ENCODE measurements around the gene INAVA.
"Not testable (repeated sequence)": the region's sequence is repeated elsewhere in the genome, so short reads cannot be mapped to it uniquely, and the experiment has no call there.

INAVA gene

GRCh38 chr1:200923601-200924000 lies 28.9 kb downstream of the INAVA start:
- DNase-seq = no peak

DNA sequence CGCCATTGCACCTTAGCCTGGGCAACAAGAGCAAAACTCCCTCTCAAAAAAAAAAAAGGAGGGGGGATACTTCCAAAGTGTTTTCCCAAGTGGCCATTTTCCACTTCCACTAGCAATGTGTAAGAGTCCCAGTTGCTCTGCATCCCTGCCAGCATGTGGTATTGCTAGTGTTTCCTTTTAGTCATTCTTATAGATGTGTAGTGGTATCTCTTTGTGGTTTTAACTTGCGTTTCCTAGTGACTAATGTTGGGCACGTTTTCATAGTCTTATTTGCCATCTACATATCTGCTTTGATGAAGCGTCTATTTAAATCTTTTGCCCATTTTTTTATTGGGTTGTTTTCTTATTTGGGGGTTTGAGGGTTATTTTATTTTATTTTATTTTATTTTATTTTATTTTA lies 31.1 kb downstream of the INAVA start:
- DNase-seq = no peak

GRCh38 chr1:200929530-200930278 lies 35.0 kb downstream of the INAVA start:
- no peak for DNase-seq

GRCh38 chr1:200930285-200930684 lies 35.6 kb downstream of the INAVA start:
- not testable (repeated sequence) for DNase-seq

- no peak for DNase-seq
These were observed 37.1 kb downstream of the INAVA start for GRCh38 chr1:200931776-200932175.

DNA sequence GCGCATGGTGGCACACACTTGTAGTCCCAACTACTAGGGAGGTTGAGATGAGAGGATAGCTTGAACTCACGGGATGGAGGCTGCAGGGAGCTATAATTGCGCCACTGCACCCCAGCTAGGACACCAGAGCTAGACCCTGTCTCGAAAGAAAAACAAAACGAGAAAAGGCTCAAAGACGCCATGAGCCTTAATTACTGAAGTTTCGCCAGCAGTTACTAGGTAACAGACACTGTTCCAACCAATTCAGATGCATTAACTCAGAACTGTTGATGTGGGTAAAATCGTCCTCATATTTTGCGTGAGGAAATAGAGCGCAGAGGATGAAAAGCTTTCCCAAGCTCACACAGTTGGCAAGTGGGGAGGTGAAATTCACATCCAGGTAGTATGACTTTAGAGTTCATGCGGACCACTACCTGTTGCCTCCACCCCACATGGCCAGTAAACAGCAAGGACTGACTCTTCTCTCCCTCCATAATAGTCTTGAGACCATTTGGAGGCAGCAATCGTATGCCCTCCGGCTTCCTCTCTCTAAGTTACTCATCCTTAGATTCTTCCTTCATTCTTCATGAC lies 40.1 kb downstream of the INAVA start:
- DNase-seq = no peak

GRCh38 chr1:200935286-200935962 lies 40.7 kb downstream of the INAVA start:
- DNase-seq = not testable (repeated sequence)

- peak; percentile 91 for DNase-seq
These were observed 44.3 kb downstream of the INAVA start for GRCh38 chr1:200938955-200939354.

DNA sequence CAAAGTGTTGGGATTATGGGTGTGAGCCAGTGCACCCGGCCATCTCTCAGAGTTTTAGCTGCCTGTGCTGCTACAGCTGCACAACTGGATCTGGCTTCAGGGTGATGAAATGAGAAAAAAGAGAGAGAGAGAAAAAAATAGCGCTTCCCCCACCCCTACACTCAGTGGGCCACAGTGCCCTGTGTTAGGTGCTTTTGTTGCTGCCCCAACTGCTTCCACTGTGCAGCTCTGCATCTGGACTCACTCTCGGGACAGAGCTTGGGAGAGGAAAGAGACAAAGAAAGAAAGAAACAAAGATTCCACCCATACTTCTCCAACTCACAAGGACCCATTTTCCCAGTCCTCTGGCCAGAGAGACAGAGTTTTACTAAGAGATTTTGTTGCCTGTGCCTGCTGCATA lies 50.4 kb downstream of the INAVA start:
- no peak for DNase-seq

- DNase-seq = no peak
These were observed 52.4 kb downstream of the INAVA start for GRCh38 chr1:200947059-200947566.

- no peak for DNase-seq
These were observed 54.9 kb downstream of the INAVA start for GRCh38 chr1:200949626-200950025.

DNA sequence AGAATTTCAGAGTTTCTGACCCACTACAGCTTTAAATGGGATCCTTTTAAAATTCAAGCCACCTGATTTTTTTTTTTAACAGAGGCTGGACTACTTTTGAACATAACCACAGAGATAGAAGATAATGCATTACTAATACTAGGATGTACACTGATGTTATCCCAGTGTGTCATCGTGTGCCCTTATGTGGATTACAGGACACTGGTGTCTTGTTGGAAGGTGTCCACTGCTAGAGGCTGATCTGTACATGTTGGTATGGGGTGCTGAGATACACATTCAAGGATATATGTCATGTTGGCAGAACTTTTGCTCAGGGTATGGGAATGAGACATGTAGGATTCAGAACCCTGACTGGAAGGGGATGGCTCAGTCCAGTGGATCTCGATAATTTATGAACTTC lies 56.3 kb downstream of the INAVA start:
- no peak for DNase-seq

DNA sequence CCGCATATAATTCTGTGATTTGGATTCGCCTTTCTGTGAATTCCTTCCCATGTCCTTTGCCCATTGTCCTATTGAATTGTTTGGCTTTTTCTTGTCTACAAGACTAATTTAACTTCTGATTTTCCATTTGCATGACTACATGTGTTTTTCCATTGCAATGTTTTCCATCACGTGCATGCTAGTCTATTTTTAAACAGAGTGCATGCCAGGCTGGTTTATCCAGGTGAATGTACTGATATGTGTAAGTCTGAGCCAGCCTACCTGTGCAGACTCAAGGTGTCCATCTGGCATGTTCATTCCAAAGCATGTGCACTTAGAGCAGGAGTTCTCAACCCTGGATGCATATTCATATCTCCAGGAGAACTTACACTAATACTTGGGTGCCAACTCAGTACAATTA lies 59.7 kb downstream of the INAVA start:
- DNase-seq = no peak

DNA sequence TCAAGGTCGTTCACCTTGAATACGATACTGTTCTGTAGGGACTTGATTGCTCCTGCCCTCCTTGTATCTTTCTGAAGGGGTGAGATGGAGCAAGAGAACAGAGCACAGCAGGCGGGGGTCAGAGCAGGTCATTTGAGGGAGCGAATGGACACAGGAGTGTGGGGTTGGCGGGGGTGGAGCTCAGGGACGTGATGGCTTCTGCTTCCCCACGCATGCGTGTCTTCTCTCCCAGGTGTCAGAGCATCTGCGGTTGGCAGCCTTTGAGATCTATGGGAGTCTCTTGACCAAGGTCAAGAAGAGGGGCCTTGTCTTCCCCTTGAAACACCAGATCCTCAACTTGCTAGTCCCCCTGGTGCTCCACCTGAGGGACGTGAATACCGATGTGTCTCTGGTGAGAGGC lies 63.9 kb downstream of the INAVA start:
- no peak for DNase-seq

- DNase-seq = no peak
These were observed 64.8 kb downstream of the INAVA start for GRCh38 chr1:200959411-200959921.

- DNase-seq = no peak
These were observed 65.7 kb downstream of the INAVA start for GRCh38 chr1:200960236-200960947.

- DNase-seq = no peak
These were observed 66.2 kb downstream of the INAVA start for GRCh38 chr1:200960948-200961340.

DNA sequence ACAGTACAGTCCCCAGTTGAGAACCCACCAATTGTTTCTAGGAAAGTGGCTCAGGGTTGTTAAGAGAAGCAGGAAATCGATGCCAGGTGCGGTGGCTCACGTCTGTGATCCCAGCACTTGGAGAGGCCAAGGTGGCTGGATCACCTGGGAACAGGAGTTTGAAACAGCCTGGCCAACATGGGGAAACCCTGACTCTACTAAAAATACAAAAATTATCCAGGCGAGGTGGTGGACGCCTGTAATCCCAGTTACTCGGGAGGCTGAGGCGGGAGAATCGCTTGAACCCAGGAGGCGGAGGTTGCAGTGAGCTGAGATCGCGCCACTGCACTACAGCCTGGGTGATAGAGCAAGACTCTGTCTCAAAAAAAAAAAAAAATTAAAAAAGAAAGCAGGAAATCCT lies 67.5 kb downstream of the INAVA start:
- not testable (repeated sequence) for DNase-seq

GRCh38 chr1:200962631-200963030 lies 67.9 kb downstream of the INAVA start:
- DNase-seq = no peak

- no peak for DNase-seq
These were observed 68.4 kb downstream of the INAVA start for GRCh38 chr1:200963076-200963475.

DNA sequence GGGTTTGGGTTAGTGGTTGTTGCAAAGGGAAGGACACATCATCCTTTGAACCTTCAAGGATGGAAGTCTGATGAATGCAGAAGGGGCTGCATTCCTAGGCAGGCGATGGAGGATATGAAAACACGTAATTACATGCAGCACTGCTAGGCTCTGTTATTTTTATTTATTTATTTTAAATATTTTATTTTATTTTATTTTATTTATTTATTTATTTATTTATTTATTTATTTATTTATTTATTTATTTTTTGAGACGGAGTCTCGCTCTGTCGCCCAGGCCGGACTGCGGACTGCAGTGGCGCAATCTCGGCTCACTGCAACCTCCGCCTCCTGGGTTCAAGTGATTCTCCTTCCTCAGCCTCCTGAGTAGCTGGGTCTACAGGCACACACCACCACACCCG lies 69.2 kb downstream of the INAVA start:
- DNase-seq = not testable (repeated sequence)

All from GF-D8 (cell line).